HepG2 (cell line): ENCODE results near the gene GPER1. TPM values are rescaled to one million over a fixed set of nuclear protein-coding genes. Genes with fewer than 3 reads are reported as not detected.

Experiments used
- ATAC-seq: fragments of 200-7000 bp; cut with Tn5 transposase; 3 replicates; pipeline ENCODE4 v1.9.1; 2020; ENCODE audit warnings: mild to moderate bottlenecking, moderate library complexity
- BruUV-seq: library from RNA; stranded (reverse); fragments of 400-500 nt; replicated peaks from 2 replicates; lab custom pipeline; 2021; lab: Mats Ljungman, UMichigan
- CTCF ChIA-PET: fragments of 300-600 bp; formaldehyde crosslinking; extraction: SDS; loops from one replicate; lab custom pipeline; 2021; ENCODE audit warnings: low total read pairs, inconsistent platforms, low intra/inter-chr PET ratio; lab: Yijun Ruan, JAX
- POLR2A ChIA-PET: fragments of 350-600 bp; sonication (Branson Sonifier 250); formaldehyde crosslinking; loops from one replicate; lab custom pipeline; 2020; ENCODE audit warnings: antibody characterized with exemption, inconsistent platforms; lab: Yijun Ruan, JAX
- DNase-seq: peaks from one replicate; pipeline ENCODE4 v3.0.0-alpha.2; 2015; ENCODE audit warnings: low spot score
- FAIRE-seq: peaks from 3 replicates; lab custom pipeline; 2011; peaks lifted over from hg19 to GRCh38; lab: Jason Lieb, UNC
- H2AFZ ChIP-seq: one replicate; pipeline ENCODE4 v1.6.1; 2011; ENCODE audit warnings: low read length, inconsistent platforms
- H3K27ac ChIP-seq: fragments of 300-600 bp; 3 replicates; pipeline ENCODE4 v1.8.0; 2011; ENCODE audit warnings: mixed run types, mild to moderate bottlenecking, mixed read lengths, low read length, inconsistent platforms; ENCODE audit not compliant: insufficient read depth; ENCODE audit errors: extremely low read length
- H3K27me3 ChIP-seq, 2 experiments: fragments of 200-600 bp in 1 of 2; 2 replicates in 1 of 2; 3 replicates in 1 of 2; pipeline versions ENCODE4 v1.6.0 to v1.8.0; 2011; ENCODE audit warnings: low read length in 2 of 2, mild to moderate bottlenecking in 2 of 2, moderate library complexity in 2 of 2, inconsistent platforms in 1 of 2; ENCODE audit not compliant: insufficient read depth in 2 of 2, control insufficient read depth in 1 of 2
- H3K36me3 ChIP-seq, 2 experiments: fragments of 200-600 bp in 1 of 2; replicated peaks in 1 of 2; 2 replicates in 1 of 2; 3 replicates in 1 of 2; pipeline versions ENCODE4 v1.5.1 to v1.8.0; 2011; ENCODE audit warnings: low read length in 2 of 2, inconsistent platforms in 1 of 2; ENCODE audit not compliant: insufficient read depth in 2 of 2, control insufficient read depth in 1 of 2
- H3K4me1 ChIP-seq: 2 replicates; pipeline ENCODE4 v1.5.1; 2012; ENCODE audit warnings: low read length, inconsistent platforms; ENCODE audit not compliant: insufficient read depth
- H3K4me2 ChIP-seq: 2 replicates; pipeline ENCODE4 v1.6.0; 2011; ENCODE audit warnings: low read depth, low read length, inconsistent platforms
- H3K4me3 ChIP-seq, 3 experiments: fragments of 200-600 bp in 1 of 3; sonication (generic), shearing (Covaris generic) in 1 of 3; replicated peaks in 1 of 3; 2 replicates each; pipeline ENCODE4 v1.5.1; 2011 to 2016; ENCODE audit warnings: low read length in 3 of 3, inconsistent platforms in 2 of 3, low read depth in 2 of 3, mild to moderate bottlenecking in 2 of 3, control low read depth in 1 of 3, mixed read lengths in 1 of 3; ENCODE audit not compliant: insufficient read depth in 1 of 3
- H3K79me2 ChIP-seq: one replicate; pipeline ENCODE4 v1.6.1; 2011; ENCODE audit warnings: low read length, inconsistent platforms; ENCODE audit not compliant: insufficient read depth
- H3K9ac ChIP-seq: 2 replicates; pipeline ENCODE4 v1.6.0; 2011; ENCODE audit warnings: mild to moderate bottlenecking, low read depth, low read length, inconsistent platforms; ENCODE audit not compliant: insufficient read depth
- H3K9me3 ChIP-seq: 2 replicates; pipeline ENCODE4 v1.5.1; 2012; ENCODE audit warnings: mild to moderate bottlenecking, low read length
- H4K20me1 ChIP-seq: 2 replicates; pipeline ENCODE4 v1.6.0; 2011; ENCODE audit warnings: inconsistent platforms, mild to moderate bottlenecking, low read length, moderate library complexity; ENCODE audit not compliant: insufficient read depth
- DDIT3 ChIP-seq: sonication (generic); formaldehyde crosslinking; IDR thresholded peaks from 2 replicates; pipeline ENCODE4 v1.4.0; 2020; ENCODE audit warnings: mild to moderate bottlenecking, missing genetic modification reagents
- ONECUT2 ChIP-seq: sonication (generic); formaldehyde crosslinking; IDR thresholded peaks from 2 replicates; pipeline ENCODE4 v1.4.0; 2020; ENCODE audit warnings: missing genetic modification reagents
- SMARCE1 ChIP-seq: fragments of 450-650 bp; IDR thresholded peaks from 2 replicates; pipeline ENCODE4 v1.6.1; 2017; ENCODE audit warnings: borderline replicate concordance
- ZNF253 ChIP-seq: sonication (generic); formaldehyde crosslinking; IDR thresholded peaks from 2 replicates; pipeline ENCODE4 v1.8.0; 2022; ENCODE audit warnings: mild to moderate bottlenecking, missing genetic modification reagents, borderline replicate concordance
- ZNF263 ChIP-seq: sonication (generic); formaldehyde crosslinking; IDR thresholded peaks from 2 replicates; pipeline ENCODE4 v1.4.0; 2020; ENCODE audit warnings: missing genetic modification reagents
- WGBS: methylation state at CpG from one replicate; pipeline ENCODE4 v1.1.6; 2017; ENCODE audit warnings: low lambda C conversion rate; 5-methylcytosine and 5-hydroxymethylcytosine counted together
- in situ Hi-C: cut with HindIII; loops from 2 replicates; pipeline ENCODE4 v1.10.0; 2017; ENCODE audit warnings: low pct_unique_long_range_greater_than_20kb; ENCODE audit not compliant: extremely low pct_ligation_motif_present
- intact Hi-C: fragments of 100-400 bp; cut with micrococcal nuclease; formaldehyde crosslinking; loops from one replicate; pipeline ENCODE4 v1.10.0; 2022; ENCODE audit not compliant: unreplicated experiment
- polyA plus RNA-seq, 8 experiments: library from polyadenylated mRNA; depleted of rRNA in 3 of 8; stranded (reverse) in 7 of 8; unstranded in 1 of 8; fragments of >200 nt; fragmentation: Illumina TruSeq in 4 of 8; extraction: Trizol in 4 of 8; gene quantifications; 2 replicates each; pipeline versions ENCODE4 v1.2.1 to v1.2.3, GENCODE V29; 2011 to 2016; ENCODE audit warnings: low read depth in 4 of 8, missing spikeins in 1 of 8, mixed read lengths in 1 of 8; ENCODE audit not compliant: insufficient read depth in 1 of 8
- total RNA-seq, 5 experiments: library from RNA; depleted of rRNA; stranded (reverse); fragments of >200 nt; fragmentation: Illumina TruSeq; extraction: Trizol; gene quantifications; 2 replicates each; pipeline ENCODE4 v1.2.3, GENCODE V29; 2016; ENCODE audit warnings: low read depth in 1 of 5
- TF ChIP-seq, protein P1 (sequence below): sonication (generic); formaldehyde crosslinking; IDR thresholded peaks from 2 replicates; pipeline ENCODE4 v1.4.0; 2020; ENCODE audit warnings: missing genetic modification reagents

The GPER1 gene
- total and polyA plus RNA-seq, 2 of the 13 experiments (the other 11 are each of a cell fraction or from before 2014, with no cell fraction given), result 12.7 to 19.7 TPM

GRCh38 chr7:1053816-1054370 is 34.0 kb upstream of the GPER1 start (continued):
- no peak for TF ChIP-seq DDIT3 (CRISPR knock-in tag)
- no peak for TF ChIP-seq SMARCE1
- TF ChIP-seq ZNF253 (CRISPR knock-in tag), result no peak
- no peak for TF ChIP-seq ONECUT2 (CRISPR knock-in tag)

GRCh38 chr7:1054438-1054837 is 33.5 kb upstream of the GPER1 start:
- FAIRE-seq, result no peak
- ChIA-PET CTCF (no interaction called here), POLR2A (no interaction called here)
- H3K9ac ChIP-seq, result no peak overlapping the region
- no TSS peak for BruUV-seq
- no peaks in the 10 kb centered on the region for H3K9me3 ChIP-seq
- in situ Hi-C loops (no loop called here), intact Hi-C loops (no loop called here)
- ATAC-seq, result no peak
- TF ChIP-seq ZNF263 (CRISPR knock-in tag), result no peak
- TF ChIP-seq, protein P1, sequence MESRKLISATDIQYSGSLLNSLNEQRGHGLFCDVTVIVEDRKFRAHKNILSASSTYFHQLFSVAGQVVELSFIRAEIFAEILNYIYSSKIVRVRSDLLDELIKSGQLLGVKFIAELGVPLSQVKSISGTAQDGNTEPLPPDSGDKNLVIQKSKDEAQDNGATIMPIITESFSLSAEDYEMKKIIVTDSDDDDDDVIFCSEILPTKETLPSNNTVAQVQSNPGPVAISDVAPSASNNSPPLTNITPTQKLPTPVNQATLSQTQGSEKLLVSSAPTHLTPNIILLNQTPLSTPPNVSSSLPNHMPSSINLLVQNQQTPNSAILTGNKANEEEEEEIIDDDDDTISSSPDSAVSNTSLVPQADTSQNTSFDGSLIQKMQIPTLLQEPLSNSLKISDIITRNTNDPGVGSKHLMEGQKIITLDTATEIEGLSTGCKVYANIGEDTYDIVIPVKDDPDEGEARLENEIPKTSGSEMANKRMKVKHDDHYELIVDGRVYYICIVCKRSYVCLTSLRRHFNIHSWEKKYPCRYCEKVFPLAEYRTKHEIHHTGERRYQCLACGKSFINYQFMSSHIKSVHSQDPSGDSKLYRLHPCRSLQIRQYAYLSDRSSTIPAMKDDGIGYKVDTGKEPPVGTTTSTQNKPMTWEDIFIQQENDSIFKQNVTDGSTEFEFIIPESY (CRISPR knock-in tag), result 0 out of 2 replicates have a peak, but pooled peaks have one; percentile 23
- WGBS, result 94% methylated on average over 18 of the region's 25 CpGs
- no peak overlapping the region for H3K4me2 ChIP-seq
- H2AFZ ChIP-seq, result no peak overlapping the region
- H4K20me1 ChIP-seq, result no peaks in the 10 kb centered on the region
- no peak for DNase-seq
- H3K36me3 ChIP-seq, result peaks cover 8 to 14% of the 10 kb centered on the region in 2 experiments; a peak in 4 of 5 replicates
- no peaks in the 10 kb centered on the region for H3K27me3 ChIP-seq
- peaks cover 3% of the 10 kb centered on the region for H3K4me1 ChIP-seq
- no peaks in the 10 kb centered on the region for H3K79me2 ChIP-seq
- H3K27ac ChIP-seq, result no peak overlapping the region
- H3K4me3 ChIP-seq, result no peak overlapping the region
